Epithelial cell of proximal tubule (primary cell): ENCODE measurements around the gene MAP3K5. TPM values are rescaled to one million over a fixed set of nuclear protein-coding genes. Genes with fewer than 3 reads are reported as not detected.

Experiments
- DNase-seq: peaks from one replicate; pipeline ENCODE4 v3.0.0-alpha.2; 2011; ENCODE audit warnings: low read depth
- H3K4me3 ChIP-seq: 2 replicates; pipeline ENCODE4 v1.5.1; 2011; ENCODE audit warnings: low read depth, mild to moderate bottlenecking, low read length
- total RNA-seq: library from RNA; depleted of rRNA; stranded (reverse); fragments of >200 nt; gene quantifications from 2 replicates; pipeline ENCODE4 v1.2.3, GENCODE V29; 2015
- TF ChIP-seq, protein P1 (sequence below): conservative IDR thresholded peaks from 2 replicates; pipeline ENCODE4 v1.5.1; 2012; ENCODE audit warnings: low read depth, mild to moderate bottlenecking, low read length

The MAP3K5 gene
- total RNA-seq, 1 donor from 2014 or later = 7.8 TPM

DNA sequence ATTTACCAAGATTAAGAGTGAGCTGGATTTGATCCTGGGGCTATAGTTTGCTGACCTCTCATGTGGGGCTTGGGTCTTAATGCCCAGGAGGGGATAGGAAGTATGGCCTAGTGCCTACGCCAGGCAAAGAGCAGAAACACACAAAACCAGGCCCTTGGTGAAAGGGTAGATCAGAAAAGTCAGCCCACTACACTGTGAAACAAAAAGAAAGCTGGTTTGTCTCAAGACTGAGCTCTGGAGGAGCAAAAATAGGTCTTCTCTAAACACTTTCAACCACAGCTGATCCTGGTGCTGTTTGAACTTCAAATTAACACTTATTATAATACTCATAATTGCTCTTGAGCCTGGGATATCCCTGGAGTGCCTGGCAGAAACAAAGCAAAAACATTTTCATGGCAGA, 167.0 kb downstream of the MAP3K5 start:
- DNase-seq = no peak
- no peak overlapping the region for H3K4me3 ChIP-seq
- TF ChIP-seq, protein P1, sequence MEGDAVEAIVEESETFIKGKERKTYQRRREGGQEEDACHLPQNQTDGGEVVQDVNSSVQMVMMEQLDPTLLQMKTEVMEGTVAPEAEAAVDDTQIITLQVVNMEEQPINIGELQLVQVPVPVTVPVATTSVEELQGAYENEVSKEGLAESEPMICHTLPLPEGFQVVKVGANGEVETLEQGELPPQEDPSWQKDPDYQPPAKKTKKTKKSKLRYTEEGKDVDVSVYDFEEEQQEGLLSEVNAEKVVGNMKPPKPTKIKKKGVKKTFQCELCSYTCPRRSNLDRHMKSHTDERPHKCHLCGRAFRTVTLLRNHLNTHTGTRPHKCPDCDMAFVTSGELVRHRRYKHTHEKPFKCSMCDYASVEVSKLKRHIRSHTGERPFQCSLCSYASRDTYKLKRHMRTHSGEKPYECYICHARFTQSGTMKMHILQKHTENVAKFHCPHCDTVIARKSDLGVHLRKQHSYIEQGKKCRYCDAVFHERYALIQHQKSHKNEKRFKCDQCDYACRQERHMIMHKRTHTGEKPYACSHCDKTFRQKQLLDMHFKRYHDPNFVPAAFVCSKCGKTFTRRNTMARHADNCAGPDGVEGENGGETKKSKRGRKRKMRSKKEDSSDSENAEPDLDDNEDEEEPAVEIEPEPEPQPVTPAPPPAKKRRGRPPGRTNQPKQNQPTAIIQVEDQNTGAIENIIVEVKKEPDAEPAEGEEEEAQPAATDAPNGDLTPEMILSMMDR = no peak

DNA sequence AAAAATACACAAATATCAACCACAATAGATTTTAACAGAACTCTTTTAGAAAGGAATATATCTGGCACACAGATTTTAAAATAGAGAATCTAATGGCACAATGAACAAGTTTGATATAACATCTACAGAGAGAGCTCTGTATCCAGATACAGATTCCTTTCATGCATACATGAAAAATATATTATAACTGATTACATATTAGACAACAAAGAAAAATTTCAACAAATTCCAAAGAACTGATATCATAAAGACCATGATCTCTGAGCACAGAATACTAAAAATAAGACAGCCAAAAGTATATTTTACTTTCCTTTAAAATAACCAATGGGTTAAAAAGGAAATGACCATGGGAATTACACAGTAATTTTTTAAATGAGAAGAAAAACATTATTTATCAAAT, 167.9 kb downstream of the MAP3K5 start:
- no peak for DNase-seq
- no peak overlapping the region for H3K4me3 ChIP-seq
- TF ChIP-seq, protein P1 = no peak

DNA sequence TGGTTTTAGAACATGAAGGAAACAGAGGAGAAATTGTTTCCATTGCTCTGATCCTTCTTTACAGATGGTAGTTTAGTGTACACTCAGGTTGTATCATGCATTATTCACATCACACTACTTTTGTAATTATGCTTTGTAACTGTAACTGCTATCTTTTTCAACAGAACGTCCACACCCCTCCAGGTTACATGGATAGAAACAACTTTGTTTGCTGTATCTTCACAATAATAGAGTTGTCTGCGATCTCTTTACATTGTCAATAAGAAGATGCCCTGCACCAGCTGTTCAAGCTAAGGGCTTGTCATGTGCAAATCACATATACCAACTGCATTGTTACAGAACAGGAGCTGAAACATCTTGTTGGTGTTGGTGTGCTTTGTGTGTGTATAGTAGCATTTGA, 174.2 kb downstream of the MAP3K5 start:
- DNase-seq = no peak
- TF ChIP-seq, protein P1 = no peak
- H3K4me3 ChIP-seq = no peak overlapping the region

DNA sequence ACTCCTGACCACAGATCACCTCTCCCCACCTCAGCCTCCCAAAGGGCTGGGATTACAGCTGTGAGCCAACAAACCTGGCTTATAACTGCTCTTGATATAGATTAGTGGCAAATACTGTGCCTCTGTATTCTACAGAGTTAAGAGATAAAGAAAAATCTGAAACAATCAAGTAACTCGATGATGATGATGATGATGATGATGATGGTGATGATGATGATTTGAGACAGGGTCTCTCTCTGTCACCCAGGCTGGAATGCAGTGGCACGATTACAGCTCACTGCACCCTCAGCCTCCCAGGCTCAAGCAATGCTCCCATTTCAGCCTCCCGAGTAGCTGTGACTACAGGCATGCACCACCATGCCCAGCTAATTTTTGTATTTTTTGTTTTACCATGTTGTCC, 175.8 kb downstream of the MAP3K5 start:
- TF ChIP-seq, protein P1 = no peak
- DNase-seq = no peak
- H3K4me3 ChIP-seq = no peak overlapping the region

DNA sequence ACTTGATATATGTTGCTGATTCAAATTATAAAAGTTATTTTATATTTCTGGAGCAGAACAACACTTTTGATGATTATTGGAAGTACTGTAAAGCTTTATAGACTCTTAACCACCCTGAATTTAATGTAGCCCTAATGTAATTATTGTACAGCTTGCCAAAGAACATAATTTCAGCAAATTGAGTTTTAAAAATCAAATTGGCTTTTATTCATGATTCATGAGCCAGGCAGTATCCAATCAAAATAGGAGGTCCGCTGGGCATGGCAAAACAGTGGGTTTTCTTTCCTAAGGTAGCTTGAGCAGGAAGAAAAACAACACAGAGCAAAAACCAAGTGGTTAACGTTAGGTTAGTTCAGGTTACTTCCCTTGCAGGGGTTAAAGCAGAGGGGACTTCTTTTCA, 177.3 kb downstream of the MAP3K5 start:
- TF ChIP-seq, protein P1 = no peak
- H3K4me3 ChIP-seq = no peak overlapping the region
- no peak for DNase-seq

DNA sequence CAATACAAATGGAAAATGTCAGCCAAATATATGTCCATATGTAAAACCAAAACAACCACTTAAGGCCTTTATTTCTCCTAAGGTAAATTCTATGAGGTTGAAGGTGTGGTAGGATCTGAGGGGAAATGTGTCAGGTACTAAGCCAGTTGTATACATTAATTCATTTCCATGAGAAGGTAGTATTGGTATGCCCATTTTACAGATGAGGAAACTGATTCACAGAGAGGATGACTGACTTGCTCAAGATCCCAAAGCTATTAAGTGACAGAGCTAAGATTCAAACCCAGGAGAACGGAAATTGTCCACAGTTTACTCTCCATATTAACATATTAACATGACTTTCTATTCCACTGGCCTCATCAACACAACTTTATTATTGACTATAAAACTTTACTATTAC, 177.9 kb downstream of the MAP3K5 start:
- DNase-seq = no peak
- TF ChIP-seq, protein P1 = no peak
- no peak overlapping the region for H3K4me3 ChIP-seq

DNA sequence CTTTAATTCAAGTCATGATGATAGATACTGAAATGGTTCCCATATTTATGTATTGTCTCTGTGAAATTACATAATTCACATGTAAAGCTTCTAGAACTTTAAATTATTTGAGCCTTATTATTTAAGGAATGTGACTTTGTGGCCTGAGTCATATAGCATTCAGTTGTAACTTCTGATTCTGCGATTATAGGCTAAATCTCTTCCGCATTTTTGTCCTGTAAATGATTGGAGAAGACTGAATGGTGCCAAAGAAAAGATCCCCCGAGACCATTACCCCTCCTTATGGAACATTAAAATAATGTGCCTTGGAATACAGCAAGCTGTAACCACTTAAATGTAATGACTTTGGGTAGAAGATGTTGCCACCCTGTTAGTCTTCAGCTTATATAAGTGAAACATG, 178.8 kb downstream of the MAP3K5 start:
- no peak for DNase-seq
- H3K4me3 ChIP-seq = no peak overlapping the region
- TF ChIP-seq, protein P1 = no peak
